ENCODE data around the gene RETREG3. TPM values are rescaled to one million over a fixed set of nuclear protein-coding genes. Genes with fewer than 3 reads are reported as not detected.

RETREG3 gene
- total and polyA plus RNA-seq, 2 of the 13 experiments (the other 11 are each of a cell fraction or from before 2014, with no cell fraction given): 47.0 to 55.8 TPM

GRCh38 chr17:42530952-42531454 is 78.2 kb downstream of the RETREG3 start (continued):
- TF ChIP-seq ESRRA (CRISPR knock-in tag; IDR thresholded peaks at IDR 0.05; ENCODE audit: low read depth) (peak; percentile 87), ZNF777 (CRISPR knock-in tag; IDR thresholded peaks at IDR 0.05) (no peak), ZNF75D (CRISPR knock-in tag; IDR thresholded peaks at IDR 0.05; ENCODE audit: borderline replicate concordance) (no peak), CSRNP2 (CRISPR knock-in tag; conservative IDR thresholded peaks at IDR 0.05; ENCODE audit: low read depth) (no peak), ZBTB14 (CRISPR knock-in tag; IDR thresholded peaks at IDR 0.05) (no peak), CENPT (CRISPR knock-in tag; IDR thresholded peaks at IDR 0.05; ENCODE audit: low read depth) (0 out of 2 replicates have a peak, but pooled peaks have one; percentile 69), SETDB1 (CRISPR knock-in tag; IDR thresholded peaks at IDR 0.05; ENCODE audit: borderline replicate concordance) (no peak), GZF1 (CRISPR knock-in tag; IDR thresholded peaks at IDR 0.05) (no peak), ZNF441 (CRISPR knock-in tag; IDR thresholded peaks at IDR 0.05; ENCODE audit: borderline replicate concordance) (no peak), MED1 (CRISPR knock-in tag; IDR thresholded peaks at IDR 0.05) (peak; percentile 94), KLF12 (CRISPR knock-in tag; IDR thresholded peaks at IDR 0.05; ENCODE audit: borderline replicate concordance) (no peak), TAF15 (IDR thresholded peaks at IDR 0.05; ENCODE audit: low read depth, low read length, poor library complexity, severe bottlenecking) (no peak), ZNF780A (CRISPR knock-in tag; IDR thresholded peaks at IDR 0.05) (no peak), ZNF768 (CRISPR knock-in tag; IDR thresholded peaks at IDR 0.05) (no peak; the same call in 1 of the 2 replicates), BHLHE40 (IDR thresholded peaks at IDR 0.05; ENCODE audit: low read length) (peak; percentile 72), HCFC1 (IDR thresholded peaks at IDR 0.05; ENCODE audit: low read depth, low read length) (no peak), ZNF672 (CRISPR knock-in tag; IDR thresholded peaks at IDR 0.05) (no peak), TCF7L2 (IDR thresholded peaks at IDR 0.05; ENCODE audit: low read depth, low read length) (no peak), TEAD3 (CRISPR knock-in tag; optimal IDR thresholded peaks at IDR 0.05; ENCODE audit: borderline replicate concordance) (peak; percentile 80)
- TF ChIP-seq, protein P1, sequence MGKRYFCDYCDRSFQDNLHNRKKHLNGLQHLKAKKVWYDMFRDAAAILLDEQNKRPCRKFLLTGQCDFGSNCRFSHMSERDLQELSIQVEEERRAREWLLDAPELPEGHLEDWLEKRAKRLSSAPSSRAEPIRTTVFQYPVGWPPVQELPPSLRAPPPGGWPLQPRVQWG (CRISPR knock-in tag; IDR thresholded peaks at IDR 0.05; ENCODE audit: borderline replicate concordance, low read depth): no peak
- TF ChIP-seq, protein P2, sequence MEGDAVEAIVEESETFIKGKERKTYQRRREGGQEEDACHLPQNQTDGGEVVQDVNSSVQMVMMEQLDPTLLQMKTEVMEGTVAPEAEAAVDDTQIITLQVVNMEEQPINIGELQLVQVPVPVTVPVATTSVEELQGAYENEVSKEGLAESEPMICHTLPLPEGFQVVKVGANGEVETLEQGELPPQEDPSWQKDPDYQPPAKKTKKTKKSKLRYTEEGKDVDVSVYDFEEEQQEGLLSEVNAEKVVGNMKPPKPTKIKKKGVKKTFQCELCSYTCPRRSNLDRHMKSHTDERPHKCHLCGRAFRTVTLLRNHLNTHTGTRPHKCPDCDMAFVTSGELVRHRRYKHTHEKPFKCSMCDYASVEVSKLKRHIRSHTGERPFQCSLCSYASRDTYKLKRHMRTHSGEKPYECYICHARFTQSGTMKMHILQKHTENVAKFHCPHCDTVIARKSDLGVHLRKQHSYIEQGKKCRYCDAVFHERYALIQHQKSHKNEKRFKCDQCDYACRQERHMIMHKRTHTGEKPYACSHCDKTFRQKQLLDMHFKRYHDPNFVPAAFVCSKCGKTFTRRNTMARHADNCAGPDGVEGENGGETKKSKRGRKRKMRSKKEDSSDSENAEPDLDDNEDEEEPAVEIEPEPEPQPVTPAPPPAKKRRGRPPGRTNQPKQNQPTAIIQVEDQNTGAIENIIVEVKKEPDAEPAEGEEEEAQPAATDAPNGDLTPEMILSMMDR (CRISPR knock-in tag; IDR thresholded peaks at IDR 0.05): no peak; the same call in 1 of the 2 replicates
- TF ChIP-seq, protein P3, sequence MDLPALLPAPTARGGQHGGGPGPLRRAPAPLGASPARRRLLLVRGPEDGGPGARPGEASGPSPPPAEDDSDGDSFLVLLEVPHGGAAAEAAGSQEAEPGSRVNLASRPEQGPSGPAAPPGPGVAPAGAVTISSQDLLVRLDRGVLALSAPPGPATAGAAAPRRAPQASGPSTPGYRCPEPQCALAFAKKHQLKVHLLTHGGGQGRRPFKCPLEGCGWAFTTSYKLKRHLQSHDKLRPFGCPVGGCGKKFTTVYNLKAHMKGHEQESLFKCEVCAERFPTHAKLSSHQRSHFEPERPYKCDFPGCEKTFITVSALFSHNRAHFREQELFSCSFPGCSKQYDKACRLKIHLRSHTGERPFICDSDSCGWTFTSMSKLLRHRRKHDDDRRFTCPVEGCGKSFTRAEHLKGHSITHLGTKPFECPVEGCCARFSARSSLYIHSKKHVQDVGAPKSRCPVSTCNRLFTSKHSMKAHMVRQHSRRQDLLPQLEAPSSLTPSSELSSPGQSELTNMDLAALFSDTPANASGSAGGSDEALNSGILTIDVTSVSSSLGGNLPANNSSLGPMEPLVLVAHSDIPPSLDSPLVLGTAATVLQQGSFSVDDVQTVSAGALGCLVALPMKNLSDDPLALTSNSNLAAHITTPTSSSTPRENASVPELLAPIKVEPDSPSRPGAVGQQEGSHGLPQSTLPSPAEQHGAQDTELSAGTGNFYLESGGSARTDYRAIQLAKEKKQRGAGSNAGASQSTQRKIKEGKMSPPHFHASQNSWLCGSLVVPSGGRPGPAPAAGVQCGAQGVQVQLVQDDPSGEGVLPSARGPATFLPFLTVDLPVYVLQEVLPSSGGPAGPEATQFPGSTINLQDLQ (CRISPR knock-in tag; IDR thresholded peaks at IDR 0.05): no peak
- TF ChIP-seq, protein P4, sequence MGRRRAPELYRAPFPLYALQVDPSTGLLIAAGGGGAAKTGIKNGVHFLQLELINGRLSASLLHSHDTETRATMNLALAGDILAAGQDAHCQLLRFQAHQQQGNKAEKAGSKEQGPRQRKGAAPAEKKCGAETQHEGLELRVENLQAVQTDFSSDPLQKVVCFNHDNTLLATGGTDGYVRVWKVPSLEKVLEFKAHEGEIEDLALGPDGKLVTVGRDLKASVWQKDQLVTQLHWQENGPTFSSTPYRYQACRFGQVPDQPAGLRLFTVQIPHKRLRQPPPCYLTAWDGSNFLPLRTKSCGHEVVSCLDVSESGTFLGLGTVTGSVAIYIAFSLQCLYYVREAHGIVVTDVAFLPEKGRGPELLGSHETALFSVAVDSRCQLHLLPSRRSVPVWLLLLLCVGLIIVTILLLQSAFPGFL (CRISPR knock-in tag; IDR thresholded peaks at IDR 0.05): no peak

Measured in HepG2 (cell line).